Measurements from ENCODE around the gene PRDX2.

The PRDX2 gene

DNA sequence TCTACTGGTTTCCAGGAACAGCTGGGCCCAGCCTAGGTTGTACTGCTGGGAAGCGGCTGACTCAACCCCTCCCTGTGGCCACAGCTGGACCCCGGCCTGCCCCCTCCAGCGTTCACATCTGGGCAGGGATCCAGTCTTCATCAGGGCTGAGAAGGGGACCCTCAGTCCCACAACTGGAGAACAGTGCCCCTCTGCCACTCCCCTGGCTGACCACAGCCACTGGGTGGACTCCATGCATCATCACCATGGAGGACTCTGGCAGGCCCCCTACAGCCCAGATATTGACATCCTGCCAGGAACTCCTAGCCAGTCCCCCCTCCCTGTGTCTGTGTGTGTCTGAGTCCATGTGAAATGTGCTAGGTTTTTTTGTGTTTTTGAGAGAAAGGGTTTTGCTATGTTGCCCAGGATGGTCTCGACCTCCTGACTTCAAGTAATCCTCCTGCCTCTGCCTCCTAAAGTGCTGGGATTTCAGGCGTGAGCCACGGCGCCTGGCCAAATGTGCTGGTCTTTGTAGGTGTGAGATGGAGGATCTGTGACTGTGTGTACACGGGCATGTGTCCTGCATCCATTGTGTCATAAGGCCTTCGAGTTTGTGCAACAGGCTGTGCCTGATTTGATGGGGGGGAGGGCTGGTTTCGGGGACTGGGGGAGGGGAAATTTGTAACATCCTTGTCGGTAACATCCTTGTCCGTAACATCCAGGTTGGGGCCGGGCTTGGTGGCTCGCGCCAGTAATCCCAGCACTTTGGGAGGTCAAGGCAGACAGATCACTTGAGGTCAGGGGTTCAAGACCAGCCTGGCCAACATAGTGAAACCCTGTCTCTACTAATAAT is 22.2 kb downstream of the PRDX2 start:
- peak in 6 of 14 donors; percentile 18 to 66 (median 44) for DNase-seq

DNA sequence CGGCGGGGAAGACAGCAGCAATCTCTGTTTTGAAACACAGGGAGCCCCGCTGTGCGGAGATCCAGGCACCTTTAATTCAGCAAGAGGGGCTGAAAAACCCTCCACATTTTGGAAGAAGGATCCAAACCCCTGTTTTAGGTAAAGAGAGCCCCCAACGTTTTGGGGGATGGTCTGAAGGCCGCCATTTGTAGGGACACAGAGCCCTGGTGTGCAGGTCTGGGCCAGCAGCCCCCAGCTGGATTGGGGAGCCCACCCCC is 22.8 kb downstream of the PRDX2 start:
- DNase-seq, result peak in 1 of 14 donors; percentile 27

DNA sequence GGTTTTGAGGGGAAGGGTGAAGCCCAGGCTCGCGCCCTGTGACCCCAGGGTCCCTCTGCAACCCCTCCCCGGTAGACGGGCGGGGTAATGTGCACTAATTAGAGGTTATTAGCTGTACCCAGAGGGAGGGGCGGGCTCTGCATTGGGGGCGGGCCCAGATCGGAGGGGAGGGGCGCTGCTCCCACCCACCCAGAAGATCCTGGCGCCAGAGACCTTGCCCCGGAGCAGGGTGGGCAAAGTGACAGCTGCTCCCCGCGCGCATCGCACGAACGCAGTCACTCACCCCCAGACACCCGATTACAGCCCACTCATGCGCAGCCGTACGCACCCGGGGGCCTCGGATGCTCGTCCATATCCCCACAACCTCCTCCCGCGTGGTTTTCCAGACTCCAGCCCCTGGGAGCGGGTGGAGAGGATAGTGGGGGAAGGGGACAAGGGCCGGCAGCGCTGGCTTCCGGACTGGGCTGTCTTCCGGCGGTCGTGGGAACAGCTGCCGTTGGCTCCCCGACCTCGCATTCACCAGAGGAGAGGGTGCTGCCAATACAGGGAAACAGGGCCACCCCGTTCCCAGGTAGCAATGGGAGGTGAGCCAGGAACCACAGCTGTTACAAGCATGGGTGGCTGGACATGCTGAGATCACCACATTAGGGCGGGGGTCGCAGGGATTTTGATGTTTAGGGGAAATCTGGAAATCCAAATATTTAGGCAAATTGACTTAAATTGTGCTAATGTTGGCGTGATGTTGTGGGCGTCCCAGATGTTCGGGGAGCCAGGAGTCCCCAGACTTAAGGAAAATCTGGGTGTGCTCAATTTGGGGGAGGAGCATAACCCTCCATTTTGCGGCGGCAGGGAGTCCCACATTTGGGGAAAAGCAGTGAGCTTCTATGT is 23.3 kb downstream of the PRDX2 start:
- peak in 9 of 14 donors; percentile 18 to 82 (median 54) for DNase-seq

- DNase-seq, result peak in 12 of 14 donors; percentile 30 to 83 (median 64)
Observed at GRCh38 chr19:12777217-12778016, 24.2 kb downstream of the PRDX2 start.

DNA sequence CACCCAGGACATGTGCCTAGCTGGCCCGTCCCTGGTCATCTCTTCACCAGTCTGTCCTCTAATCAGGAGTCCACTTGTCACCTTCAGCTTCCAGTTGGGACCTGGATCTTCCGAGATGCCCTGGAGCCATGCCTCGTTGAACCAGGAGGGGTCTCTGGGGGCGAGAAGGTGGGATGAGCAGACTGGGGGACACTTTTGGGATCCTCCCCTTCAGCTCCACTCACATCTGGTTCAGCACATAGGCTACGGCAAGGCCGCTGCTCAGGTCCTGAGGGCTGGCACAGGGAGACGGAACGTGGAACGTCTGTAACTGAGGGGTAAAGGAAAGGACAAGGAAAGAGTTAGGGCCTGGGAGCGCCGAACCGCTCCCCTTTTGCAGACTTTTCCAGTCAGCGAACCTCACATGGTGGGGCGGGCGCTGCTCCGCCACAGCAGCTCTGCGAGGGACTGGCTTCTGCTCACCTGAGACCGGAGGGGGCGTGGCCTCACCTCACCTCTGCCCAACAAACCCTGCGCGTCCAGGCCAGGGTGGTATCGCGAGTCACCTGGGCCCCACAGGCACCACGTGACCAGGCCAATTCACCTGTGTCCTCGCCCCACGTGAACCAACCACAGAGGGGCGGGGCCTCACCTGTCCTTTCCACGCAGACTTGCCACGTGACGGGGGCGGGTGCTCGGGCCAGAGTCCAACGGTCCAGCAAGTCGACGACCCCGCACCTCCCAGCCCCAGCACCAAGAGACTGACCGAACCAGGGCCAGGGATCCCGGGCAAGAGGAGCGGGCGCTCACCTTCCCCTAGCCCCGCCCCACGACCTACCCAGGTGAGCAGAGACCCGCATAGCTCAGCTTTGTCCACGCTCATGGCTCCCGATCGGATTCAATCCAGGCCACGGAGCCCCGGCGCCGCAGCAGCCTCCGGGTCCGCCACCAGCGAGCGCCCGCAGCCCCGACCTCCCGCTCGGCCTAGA is 26.7 kb downstream of the PRDX2 start, which contains the start of gene HOOK2:
HOOK2 (minus strand) TSS at position 965 of the 968 bp plus-strand sequence; CDS start at position 862, 103 bp downstream.
- peak in 2 of 14 donors; percentile 58 to 70 for DNase-seq

GRCh38 chr19:12773571-12773970 is 28.0 kb downstream of the PRDX2 start:
- DNase-seq, result no peak

DNA sequence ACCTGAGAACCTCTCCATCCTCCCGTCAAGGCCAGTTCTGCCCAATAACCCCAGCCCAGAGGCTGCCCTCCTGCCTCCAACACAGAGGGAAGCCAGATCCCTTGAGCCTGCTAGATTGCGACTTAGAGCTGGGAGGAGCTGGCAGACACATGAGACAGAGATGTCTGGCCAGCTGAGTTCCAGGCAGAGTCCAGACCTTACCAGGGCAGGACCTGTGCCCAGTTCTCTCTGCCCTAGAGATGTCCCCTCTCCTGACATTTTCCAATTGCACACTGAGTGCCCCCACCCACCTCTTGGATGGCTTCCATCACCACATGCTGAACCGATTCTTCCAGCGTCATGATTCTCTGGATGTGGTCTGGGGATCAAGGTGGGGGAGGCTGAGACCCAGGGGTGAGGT is 29.3 kb downstream of the PRDX2 start:
- peak in 1 of 14 donors; percentile 11 for DNase-seq

DNA sequence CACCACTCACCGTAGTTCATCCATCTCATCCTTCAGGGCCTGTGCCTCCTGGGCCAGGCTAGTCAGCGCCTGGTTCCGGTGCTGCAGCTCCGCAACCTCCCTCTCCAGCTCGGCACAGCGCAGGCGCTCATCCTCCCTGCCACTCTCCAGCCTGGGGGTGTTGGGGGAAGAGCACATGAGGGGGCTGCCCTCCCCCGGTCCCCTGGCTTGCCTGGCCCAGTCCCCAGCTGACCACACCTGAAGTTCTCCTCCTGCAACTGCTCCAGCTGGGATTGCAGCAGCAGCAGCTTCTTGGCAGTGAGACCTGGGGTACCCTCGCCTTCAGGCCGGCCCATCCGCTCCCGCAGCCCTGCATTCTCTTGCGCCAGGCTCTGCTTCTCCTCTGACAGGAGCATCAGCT is 30.7 kb downstream of the PRDX2 start:
- DNase-seq, result no peak

DNA sequence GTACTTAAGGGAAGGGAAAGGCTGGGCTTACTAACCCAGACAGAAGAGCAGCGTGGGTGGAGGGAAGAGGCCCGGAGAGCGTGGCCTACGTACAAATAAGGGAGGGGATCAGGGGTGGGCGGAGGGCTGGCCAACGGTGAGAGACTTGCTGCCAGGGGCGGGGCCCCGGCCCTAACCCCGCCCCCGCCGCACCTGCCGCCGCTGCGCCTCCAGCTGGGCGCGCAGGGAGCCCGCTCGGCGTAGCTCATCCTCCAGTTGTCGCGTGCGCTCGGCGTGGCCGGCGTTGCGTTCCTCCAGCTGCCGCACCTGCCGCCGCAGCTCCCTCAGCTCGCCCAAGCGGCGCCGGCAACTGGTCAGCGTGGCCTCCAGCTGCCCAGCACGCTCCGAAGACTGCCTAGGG is 31.9 kb downstream of the PRDX2 start:
- DNase-seq, result no peak

GRCh38 chr19:12767666-12768065 is 33.9 kb downstream of the PRDX2 start:
- DNase-seq, result no peak

DNA sequence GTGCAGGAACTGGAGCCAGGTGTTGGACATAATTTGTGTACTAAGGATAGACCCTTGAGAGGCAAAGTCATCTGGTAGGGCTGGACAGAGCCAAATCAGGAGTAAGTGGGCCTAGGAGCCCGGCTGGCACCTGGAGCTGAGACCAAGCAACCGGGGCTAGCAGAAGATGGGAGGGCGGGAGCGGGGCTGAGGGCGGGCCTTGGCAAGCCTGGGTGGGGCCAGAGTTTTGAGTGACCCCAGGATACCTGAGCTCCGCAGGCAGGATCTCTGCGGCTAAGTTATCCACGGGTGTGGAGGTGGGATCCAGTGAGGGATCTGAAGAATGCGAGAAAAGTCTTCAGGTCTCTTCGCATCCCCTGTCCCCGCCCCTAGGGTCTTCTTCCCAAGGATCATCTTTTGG is 34.5 kb downstream of the PRDX2 start:
- no peak for DNase-seq

GRCh38 chr19:12766051-12766521 is 35.5 kb downstream of the PRDX2 start:
- DNase-seq, result peak in 7 of 14 donors; percentile 24 to 69 (median 40)

DNA sequence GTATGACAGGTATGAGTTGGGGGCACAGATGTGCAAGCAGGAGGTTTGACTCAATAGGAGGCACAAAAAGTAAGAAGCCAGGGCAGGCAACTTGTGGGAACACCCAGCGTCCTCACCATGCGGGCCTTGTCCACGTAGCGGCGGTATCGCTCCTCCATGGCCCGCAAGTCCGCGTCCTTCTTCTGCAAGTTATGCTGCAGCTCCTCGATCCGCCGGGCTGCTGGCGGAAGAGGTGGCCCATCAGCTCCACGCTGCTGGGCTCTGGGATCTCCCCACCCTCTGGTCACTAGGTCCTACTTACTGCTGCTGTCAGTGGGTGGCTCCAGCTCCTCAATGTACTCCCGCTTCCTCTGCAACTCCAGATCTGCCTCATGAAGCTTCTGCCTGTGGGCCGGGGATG is 36.9 kb downstream of the PRDX2 start:
- DNase-seq, result no peak

- DNase-seq, result no peak
Observed at GRCh38 chr19:12763100-12763499, 38.5 kb downstream of the PRDX2 start.

GRCh38 chr19:12759686-12760085 is 41.9 kb downstream of the PRDX2 start:
- no peak for DNase-seq

GRCh38 chr19:12757544-12758274 is 43.9 kb downstream of the PRDX2 start:
- DNase-seq, result peak in 8 of 14 donors; percentile 12 to 69 (median 26)

DNA sequence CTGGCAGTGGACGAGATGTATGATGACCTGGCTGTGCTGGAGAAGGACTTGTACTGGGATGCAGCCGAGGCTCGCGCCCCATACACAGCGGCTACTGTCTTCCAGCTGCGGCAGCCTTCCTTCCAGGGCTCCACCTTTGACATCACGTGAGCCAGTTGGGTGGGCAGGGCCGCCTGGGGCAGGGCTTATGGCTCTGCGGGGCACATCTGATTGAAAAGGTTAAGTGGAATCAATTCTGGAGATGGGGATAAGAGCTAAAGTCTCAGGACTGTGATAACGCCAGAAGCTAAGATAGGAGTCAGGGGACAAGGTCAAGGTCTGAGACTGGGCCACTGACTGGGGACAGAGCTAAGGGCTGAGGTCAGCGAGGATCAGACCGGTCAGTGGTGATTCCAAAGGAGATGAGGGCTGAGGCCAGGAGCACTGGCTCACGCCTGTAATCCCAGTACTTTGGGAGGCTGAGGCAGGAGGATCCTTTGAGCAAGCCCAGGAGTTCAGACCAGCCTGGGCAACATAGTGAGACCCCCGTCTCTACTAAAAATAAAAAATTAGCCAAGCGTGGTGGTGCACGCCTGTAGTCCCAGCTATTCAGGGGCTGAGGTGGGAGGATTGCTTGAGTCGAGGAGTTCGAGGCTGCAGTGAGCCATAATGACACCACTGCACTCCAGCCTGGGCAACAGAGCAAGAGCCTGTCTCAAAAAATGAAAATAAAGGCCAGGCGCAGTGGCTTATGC is 45.3 kb downstream of the PRDX2 start:
- no peak for DNase-seq

DNA sequence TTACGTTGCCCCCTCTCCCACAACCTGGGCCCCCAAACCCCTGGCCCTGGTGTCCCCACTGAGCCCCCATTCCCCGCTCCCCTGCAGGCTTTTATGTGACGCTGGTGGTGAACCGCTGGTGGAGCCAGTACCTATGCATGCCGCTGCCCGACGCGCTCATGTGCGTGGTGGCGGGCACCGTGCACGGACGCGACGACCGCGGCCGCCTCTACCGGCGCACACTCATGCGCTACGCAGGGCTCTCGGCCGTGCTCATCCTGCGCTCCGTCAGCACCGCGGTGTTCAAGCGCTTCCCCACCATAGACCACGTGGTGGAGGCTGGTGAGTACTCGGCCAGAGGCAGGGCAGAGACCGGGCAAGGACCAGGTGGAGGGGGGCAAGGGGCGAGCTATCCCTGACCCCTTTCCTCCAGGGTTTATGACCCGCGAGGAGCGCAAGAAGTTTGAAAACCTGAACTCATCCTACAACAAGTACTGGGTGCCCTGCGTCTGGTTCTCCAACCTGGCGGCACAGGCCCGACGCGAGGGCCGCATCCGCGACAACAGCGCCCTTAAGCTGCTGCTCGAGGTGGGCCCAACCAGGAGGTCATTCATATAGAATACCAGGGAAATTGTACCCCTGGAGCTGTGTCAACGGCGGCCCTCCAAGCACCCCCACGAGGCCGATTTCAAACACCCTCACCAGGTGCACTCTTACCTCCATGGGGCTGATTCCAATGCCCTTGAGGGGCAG is 47.0 kb downstream of the PRDX2 start:
- no peak for DNase-seq
